ENCODE data around the gene FLRT2. TPM values are rescaled to one million over a fixed set of nuclear protein-coding genes. Genes with fewer than 3 reads are reported as not detected.

The FLRT2 gene
- polyA plus RNA-seq, 2 of the 4 experiments (the other 2 are of a cell fraction) = 6.8 to 7.5 TPM

DNA sequence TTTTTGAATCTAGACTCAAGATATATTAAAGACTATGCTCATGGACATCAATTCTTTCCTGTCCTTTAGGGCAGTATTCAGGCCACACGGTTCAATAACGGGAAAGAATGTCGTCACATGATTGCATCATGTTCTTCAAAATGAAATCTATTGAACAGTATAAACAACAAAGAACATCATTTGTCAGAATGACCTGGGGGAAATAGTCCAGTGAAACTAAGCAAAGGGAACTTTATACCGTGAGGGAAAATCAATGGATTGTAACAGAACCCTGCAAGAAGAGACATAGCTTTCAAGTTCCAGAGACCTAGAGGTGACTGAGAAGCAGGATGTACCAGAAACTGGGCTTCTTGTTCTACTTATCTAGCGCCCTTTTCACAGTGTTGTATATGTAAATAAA, 32.7 kb downstream of the FLRT2 start (continued):
- no peak for TF ChIP-seq PHF8 (IDR thresholded peaks at IDR 0.05; ENCODE audit: borderline replicate concordance, low read depth)
- no peak for TF ChIP-seq FOXS1 (CRISPR knock-in tag; IDR thresholded peaks at IDR 0.05)
- no peak for TF ChIP-seq TP53 (CRISPR knock-in tag; IDR thresholded peaks at IDR 0.05)
- no peak for TF ChIP-seq SMC3 (IDR thresholded peaks at IDR 0.05)
- TF ChIP-seq, protein P1, sequence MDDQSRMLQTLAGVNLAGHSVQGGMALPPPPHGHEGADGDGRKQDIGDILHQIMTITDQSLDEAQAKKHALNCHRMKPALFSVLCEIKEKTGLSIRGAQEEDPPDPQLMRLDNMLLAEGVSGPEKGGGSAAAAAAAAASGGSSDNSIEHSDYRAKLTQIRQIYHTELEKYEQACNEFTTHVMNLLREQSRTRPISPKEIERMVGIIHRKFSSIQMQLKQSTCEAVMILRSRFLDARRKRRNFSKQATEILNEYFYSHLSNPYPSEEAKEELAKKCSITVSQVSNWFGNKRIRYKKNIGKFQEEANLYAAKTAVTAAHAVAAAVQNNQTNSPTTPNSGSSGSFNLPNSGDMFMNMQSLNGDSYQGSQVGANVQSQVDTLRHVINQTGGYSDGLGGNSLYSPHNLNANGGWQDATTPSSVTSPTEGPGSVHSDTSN (IDR thresholded peaks at IDR 0.05) = no peak
- TF ChIP-seq ESRRA (IDR thresholded peaks at IDR 0.05; ENCODE audit: borderline replicate concordance, low read length) = no peak

DNA sequence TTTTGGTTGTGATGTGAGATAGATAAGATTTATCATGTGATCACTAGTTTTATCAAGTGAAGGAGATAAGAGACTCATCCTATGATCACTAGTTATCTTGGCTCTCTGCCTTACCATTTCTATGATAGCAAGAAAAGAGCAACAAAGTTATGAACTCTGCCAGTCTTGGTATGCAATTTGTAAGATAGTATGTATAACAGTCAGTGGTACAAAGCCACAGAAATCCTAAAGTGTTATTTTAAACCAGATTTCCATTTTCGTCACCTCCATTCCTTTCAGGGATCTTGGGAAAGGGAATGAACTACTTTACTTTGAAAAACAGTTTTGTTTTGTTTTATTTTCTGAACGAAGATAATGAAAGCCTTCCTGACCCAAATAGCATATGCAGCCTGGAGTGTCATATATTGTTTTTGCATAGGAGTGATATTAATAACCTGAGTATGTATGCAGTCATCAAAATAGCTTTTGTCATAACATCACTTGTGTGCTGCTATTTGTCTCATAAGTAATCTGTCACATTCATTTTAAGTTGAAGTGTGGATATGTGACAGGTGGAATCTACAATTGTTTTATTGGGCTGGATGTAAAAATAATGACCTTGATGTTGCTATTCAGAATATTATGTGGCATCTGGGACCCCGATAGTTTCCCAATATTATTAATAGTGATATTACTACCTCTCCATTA, 35.0 kb downstream of the FLRT2 start:
- no peak overlapping the region for H3K4me2 ChIP-seq
- no peak for DNase-seq (ENCODE audit: low read depth in 1 of 2, low spot score in 1 of 2)
- POLR2A ChIA-PET = no interaction called here
- CTCF ChIA-PET = no interaction called here
- no peak for ATAC-seq
- H3K4me3 ChIP-seq = no peak overlapping the region
- no peaks in the 10 kb centered on the region for H3K9me3 ChIP-seq
- TF ChIP-seq, protein P2, sequence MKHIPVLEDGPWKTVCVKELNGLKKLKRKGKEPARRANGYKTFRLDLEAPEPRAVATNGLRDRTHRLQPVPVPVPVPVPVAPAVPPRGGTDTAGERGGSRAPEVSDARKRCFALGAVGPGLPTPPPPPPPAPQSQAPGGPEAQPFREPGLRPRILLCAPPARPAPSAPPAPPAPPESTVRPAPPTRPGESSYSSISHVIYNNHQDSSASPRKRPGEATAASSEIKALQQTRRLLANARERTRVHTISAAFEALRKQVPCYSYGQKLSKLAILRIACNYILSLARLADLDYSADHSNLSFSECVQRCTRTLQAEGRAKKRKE (CRISPR knock-in tag; IDR thresholded peaks at IDR 0.05; ENCODE audit: low read depth) = no peak
- TF ChIP-seq POLR2AphosphoS2 (conservative IDR thresholded peaks at IDR 0.05; ENCODE audit: low read length) = no peak
- TF ChIP-seq, protein P3, sequence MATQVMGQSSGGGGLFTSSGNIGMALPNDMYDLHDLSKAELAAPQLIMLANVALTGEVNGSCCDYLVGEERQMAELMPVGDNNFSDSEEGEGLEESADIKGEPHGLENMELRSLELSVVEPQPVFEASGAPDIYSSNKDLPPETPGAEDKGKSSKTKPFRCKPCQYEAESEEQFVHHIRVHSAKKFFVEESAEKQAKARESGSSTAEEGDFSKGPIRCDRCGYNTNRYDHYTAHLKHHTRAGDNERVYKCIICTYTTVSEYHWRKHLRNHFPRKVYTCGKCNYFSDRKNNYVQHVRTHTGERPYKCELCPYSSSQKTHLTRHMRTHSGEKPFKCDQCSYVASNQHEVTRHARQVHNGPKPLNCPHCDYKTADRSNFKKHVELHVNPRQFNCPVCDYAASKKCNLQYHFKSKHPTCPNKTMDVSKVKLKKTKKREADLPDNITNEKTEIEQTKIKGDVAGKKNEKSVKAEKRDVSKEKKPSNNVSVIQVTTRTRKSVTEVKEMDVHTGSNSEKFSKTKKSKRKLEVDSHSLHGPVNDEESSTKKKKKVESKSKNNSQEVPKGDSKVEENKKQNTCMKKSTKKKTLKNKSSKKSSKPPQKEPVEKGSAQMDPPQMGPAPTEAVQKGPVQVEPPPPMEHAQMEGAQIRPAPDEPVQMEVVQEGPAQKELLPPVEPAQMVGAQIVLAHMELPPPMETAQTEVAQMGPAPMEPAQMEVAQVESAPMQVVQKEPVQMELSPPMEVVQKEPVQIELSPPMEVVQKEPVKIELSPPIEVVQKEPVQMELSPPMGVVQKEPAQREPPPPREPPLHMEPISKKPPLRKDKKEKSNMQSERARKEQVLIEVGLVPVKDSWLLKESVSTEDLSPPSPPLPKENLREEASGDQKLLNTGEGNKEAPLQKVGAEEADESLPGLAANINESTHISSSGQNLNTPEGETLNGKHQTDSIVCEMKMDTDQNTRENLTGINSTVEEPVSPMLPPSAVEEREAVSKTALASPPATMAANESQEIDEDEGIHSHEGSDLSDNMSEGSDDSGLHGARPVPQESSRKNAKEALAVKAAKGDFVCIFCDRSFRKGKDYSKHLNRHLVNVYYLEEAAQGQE (IDR thresholded peaks at IDR 0.05) = no peak
- no peak for TF ChIP-seq MAZ (IDR thresholded peaks at IDR 0.05; ENCODE audit: borderline replicate concordance, low read depth, low read length)
- no peak for TF ChIP-seq HOXB5 (CRISPR knock-in tag; IDR thresholded peaks at IDR 0.05)
- no peak for TF ChIP-seq HDAC2 (IDR thresholded peaks at IDR 0.05)
- TF ChIP-seq EHMT2 (IDR thresholded peaks at IDR 0.05; ENCODE audit: low read depth) = no peak
- no peak for TF ChIP-seq CBX8 (IDR thresholded peaks at IDR 0.05)
- no peak for TF ChIP-seq ZFP36 (IDR thresholded peaks at IDR 0.05; ENCODE audit: borderline replicate concordance, partially characterized antibody)
- no peak for TF ChIP-seq KDM5A (IDR thresholded peaks at IDR 0.05)
- TF ChIP-seq, protein P4, sequence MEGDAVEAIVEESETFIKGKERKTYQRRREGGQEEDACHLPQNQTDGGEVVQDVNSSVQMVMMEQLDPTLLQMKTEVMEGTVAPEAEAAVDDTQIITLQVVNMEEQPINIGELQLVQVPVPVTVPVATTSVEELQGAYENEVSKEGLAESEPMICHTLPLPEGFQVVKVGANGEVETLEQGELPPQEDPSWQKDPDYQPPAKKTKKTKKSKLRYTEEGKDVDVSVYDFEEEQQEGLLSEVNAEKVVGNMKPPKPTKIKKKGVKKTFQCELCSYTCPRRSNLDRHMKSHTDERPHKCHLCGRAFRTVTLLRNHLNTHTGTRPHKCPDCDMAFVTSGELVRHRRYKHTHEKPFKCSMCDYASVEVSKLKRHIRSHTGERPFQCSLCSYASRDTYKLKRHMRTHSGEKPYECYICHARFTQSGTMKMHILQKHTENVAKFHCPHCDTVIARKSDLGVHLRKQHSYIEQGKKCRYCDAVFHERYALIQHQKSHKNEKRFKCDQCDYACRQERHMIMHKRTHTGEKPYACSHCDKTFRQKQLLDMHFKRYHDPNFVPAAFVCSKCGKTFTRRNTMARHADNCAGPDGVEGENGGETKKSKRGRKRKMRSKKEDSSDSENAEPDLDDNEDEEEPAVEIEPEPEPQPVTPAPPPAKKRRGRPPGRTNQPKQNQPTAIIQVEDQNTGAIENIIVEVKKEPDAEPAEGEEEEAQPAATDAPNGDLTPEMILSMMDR (IDR thresholded peaks at IDR 0.05) = no peak
- no peak for TF ChIP-seq FOSL2 (IDR thresholded peaks at IDR 0.05)
- no peak for TF ChIP-seq FOSL2 (CRISPR knock-in tag; IDR thresholded peaks at IDR 0.05)
- TF ChIP-seq, protein P5, sequence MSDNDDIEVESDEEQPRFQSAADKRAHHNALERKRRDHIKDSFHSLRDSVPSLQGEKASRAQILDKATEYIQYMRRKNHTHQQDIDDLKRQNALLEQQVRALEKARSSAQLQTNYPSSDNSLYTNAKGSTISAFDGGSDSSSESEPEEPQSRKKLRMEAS (IDR thresholded peaks at IDR 0.05) = no peak
- no peak for TF ChIP-seq MAFK (IDR thresholded peaks at IDR 0.05; ENCODE audit: partially characterized antibody)
- TF ChIP-seq NR3C1 (IDR thresholded peaks at IDR 0.05) = no peak
- TF ChIP-seq, protein P6, sequence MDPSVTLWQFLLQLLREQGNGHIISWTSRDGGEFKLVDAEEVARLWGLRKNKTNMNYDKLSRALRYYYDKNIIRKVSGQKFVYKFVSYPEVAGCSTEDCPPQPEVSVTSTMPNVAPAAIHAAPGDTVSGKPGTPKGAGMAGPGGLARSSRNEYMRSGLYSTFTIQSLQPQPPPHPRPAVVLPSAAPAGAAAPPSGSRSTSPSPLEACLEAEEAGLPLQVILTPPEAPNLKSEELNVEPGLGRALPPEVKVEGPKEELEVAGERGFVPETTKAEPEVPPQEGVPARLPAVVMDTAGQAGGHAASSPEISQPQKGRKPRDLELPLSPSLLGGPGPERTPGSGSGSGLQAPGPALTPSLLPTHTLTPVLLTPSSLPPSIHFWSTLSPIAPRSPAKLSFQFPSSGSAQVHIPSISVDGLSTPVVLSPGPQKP (IDR thresholded peaks at IDR 0.05; ENCODE audit: low read depth, low read length) = no peak
- TF ChIP-seq KDM1A (IDR thresholded peaks at IDR 0.05; ENCODE audit: low read depth) = no peak
- TF ChIP-seq FOSB (CRISPR knock-in tag; IDR thresholded peaks at IDR 0.05) = no peak
- TF ChIP-seq ZSCAN20 (CRISPR knock-in tag; IDR thresholded peaks at IDR 0.05) = no peak
- peaks cover 12% of the 10 kb centered on the region; the same call in 2 of the 3 replicates for H3K4me1 ChIP-seq
- no peak overlapping the region for H3K27ac ChIP-seq
- 62% methylated on average over 3 of the region's 3 CpGs for WGBS (ENCODE audit: missing lambda C conversion rate)
- FAIRE-seq = no peak
